GM19099 (cell line): ENCODE results near the gene OGDH.

Source experiments
- POLR2A ChIP-seq: IDR thresholded peaks from 3 replicates; pipeline ENCODE4 v1.6.1; 2011; ENCODE audit warnings: low read depth; ENCODE audit not compliant: insufficient read length; ENCODE audit errors: extremely low read depth

Gene OGDH

DNA sequence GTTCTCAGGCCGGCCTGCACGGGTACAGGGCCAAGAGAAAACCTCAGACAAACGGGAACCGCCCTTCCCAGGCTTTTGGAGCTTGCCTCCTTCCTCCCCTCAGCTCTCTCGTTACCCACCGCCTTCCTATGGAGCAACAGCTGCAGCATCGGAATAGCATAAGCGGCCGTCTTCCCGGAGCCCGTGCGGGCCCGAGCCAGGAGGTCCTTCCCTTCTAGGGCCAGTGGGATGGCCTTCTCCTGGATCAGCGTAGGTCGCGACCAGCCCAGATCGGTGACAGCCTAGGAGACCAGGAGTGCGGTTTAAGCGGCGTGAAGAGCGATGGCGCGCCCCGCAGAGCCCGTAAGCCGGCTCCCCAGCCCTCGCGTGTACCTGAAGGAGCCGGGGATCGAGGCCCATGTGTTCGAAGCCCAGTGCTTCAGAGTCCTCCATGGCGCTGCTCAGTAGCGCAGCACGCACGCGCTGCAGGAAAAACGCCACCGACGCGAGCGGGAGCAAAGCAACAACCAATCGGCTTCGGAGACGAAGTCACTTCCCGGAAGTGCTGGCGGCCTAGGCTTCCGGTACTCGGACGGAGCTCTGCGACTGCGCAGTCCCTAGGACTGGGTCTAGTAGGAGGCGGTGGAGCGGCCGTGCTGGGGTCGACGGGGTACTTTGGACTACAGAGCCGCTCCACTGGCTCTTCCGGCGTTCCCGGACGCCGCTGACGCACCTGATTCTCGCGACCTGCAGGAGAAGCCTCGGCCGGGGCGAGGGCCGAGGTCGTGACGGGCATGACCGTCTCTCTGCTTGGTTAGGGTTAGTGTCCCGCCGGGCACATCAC is 32.8 kb upstream of the OGDH start, which contains the start of gene DDX56:
DDX56 (minus strand) TSS at position 445 of the 823 bp plus-strand sequence; CDS start at position 432, 13 bp downstream.
- peak; percentile 99 for TF ChIP-seq POLR2A

DNA sequence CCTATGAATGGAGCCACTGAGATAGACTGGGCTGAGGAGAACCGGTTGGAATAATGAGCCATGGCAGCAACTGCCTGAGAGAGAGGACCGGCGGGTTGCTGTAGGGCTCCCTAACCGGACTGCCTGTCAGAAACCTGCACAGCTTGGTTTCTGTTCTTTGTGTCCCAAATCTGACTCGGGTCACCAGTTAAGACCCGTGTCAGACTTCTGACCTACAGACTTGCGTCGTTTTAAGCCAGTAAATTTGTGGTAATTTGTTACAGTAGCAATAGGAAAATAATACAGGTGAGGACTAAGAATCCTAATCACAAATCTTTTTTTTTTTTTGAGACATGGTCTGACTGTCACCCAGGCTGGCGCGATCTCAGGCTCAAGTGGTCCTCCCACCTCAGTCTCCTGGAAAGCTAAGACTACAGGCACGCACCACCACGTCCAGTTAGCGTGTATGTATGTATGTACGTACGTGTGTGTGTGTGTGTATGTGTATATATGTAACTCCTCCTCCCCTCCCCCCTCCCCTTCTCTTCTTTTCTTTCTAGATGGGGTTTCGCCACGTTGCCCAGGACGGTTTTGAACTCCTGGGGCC is 32.0 kb upstream of the OGDH start:
- no peak for TF ChIP-seq POLR2A

DNA sequence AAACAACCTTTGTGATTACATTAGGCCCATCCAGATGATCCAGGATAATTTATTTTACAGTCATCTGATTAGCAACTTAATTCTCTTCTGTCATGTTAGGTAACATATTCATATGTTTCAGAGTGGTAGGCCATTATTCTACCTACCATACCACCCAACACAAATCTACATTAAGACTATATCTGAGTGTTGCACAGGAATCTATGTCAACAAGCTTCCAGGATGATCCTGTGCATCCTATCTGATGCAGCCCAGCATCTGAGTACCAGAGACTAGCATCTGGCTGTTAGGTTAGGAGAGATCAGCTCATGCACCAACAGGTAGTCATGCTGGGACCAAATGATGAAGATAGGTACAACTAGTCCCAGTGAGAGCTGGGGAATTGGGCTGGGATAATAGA is 31.4 kb upstream of the OGDH start:
- TF ChIP-seq POLR2A = no peak

DNA sequence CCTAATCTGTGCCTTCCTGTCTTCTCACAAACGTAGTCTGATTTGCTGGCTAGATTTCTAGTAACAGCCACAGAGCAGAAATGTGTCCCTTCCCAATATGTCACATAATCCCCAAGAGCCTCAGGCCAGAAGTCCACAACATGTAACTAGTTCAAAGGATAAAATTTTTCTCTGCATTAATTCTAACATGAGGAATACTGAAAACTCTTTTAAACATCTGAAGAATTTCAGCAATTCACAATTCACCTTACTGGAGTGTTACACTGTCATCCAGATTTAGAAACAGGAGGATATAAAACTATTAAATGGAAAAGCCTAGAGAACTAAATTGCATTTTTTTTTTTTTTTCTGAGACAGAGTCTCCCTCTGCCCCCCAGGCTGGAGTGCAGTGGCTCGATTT is 30.2 kb upstream of the OGDH start:
- TF ChIP-seq POLR2A = no peak

DNA sequence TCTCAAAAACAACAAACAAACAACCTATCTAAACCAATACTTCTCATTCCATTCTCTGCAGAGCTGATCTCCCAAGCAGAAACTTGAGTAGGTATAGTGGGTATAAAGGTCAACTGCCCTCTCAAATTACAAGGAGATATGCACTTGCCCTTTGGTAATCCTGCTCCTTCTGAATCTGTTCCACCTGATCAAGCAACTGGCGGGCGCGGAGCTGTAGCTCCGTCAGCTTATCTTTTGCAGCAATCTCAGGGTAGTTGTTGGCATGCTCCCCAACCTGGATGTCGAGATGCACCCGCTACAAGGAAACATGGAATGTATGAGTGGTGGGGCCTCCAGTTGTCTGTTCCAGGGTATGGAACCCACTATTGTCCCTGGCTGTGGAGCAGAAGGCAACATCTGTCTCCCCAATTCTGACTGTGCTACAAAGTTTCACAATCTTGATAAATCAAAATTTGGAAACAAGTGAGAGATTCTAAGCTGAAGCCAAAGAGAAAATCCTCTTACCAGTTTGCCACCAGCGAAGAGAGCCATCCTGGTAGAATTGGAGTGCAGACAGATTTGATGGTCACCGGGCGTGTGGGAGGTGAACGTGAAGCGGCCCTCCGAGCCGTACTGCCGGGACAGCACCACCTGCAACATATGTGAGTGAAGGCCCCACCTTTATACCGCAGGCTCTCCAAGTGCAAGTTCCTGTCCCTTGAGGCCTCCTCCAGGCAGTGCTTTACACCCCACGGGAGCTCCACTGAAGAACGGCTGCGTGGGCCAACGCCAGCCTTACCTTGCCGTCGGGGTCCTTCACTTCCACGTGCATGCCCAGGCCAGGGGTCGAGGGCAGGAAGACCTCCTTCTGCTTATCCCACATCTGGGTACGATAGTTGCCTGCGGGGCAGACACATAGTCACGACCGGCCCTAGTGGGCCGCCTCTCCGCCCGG is 25.2 kb upstream of the OGDH start:
- TF ChIP-seq POLR2A = no peak

DNA sequence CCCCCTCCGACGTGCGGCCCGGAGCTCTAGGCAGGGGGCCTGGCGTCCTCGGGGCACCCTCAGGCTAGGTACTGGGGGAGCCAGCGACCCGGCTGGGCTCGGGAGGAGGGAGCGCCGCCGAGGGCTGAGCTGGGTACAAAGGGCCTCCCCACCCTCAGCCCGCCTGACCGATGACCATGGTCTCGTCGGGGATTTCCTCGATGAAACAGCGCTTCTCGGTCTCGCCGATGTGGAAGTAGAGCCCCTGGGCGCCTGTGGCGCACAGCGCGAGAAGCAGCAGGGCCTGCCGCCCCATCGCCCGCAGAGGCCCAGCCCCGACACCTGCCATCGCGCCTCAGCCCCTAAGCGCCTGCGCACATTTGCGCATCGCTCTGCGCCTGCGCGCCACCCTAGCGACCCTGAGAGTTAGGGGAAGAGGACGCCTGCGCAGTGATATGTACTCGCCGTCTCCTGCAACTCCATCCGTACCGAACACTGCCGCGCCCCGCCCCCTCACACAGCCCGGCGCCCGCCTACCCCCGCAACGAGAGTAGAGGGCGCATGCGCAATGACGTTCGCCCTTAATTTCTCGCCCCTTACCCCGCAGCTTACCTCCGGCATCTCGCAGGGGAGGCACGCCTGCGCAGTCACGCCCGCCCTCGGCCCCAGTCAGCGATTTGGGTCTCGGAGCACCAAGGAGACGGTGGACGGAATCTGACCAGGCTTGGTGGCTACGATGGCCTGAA is 24.4 kb upstream of the OGDH start, which contains the start of gene TMED4:
TMED4 (minus strand) TSS at position 353 of the 725 bp plus-strand sequence; CDS start at position 328, 25 bp downstream.
- TF ChIP-seq POLR2A = peak; percentile 95

DNA sequence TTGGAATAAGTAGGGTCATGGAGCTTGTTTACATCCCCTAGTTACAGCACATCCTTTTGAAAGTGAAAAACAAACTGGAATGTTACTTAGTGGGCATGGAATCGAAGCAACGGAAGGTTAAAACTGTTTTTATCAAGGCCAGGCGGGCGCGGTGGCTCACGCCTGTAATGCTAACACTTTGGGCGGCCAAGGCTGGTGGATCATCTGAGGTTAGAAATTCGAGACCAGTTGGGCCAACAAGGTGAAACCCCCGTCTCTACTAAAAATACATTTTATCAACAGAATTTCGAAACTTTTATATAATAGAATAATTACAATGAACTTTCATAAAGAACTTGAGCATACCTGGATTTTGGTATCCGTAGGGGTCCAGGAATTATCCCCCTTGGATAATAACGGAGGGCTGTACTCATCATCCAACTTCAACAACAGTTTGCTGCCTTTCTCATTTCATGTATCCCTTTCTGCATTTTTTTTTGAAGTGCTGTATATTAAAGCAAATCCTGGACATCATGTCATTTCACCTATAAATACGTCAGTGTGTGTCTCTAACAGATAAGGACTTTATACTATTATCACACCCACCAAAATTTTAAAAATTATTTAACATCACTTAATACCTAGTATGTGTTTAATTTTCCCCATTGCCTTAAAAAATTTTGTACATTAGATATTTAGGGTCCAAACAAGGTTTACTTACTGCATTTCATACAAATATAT is 23.1 kb upstream of the OGDH start:
- TF ChIP-seq POLR2A = no peak

DNA sequence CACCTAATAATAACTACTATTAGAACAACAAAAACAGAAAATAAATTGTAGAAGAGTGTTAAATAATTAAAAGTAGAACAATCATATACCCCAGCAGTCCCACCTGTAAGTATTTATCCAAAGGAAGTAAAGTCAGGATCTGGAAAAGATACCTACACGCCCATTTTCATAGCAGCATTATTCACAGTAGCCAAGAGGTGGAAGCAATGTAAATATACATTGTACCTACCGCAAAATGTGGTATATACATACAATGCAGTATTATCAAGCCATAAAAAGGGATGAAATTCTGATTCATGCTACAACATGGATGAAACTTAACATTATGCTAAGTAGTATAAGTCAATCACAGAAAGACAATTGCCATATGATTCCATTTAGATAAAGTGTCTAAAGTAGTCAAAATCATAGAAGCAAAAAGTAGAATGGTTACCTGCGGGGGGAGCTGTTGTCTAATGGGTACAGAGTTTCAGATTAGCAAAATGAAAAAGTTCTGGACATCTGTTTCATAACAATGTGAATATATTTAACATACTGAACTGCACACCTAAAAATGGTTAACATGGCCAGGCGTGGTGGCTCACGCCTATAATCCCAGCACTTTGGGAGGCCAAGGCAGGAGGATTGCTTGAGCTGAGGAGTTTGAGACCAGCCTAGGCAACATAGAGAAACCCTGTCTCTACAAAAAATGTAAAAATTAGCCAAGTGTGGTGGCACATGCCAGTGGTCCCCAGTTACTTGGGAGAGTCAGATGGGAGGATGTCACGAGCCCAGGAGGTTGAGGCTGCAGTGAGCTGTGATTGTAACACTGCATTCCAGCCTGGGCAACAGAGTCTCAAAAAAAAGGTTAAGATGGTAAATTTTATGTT is 18.4 kb upstream of the OGDH start:
- no peak for TF ChIP-seq POLR2A

DNA sequence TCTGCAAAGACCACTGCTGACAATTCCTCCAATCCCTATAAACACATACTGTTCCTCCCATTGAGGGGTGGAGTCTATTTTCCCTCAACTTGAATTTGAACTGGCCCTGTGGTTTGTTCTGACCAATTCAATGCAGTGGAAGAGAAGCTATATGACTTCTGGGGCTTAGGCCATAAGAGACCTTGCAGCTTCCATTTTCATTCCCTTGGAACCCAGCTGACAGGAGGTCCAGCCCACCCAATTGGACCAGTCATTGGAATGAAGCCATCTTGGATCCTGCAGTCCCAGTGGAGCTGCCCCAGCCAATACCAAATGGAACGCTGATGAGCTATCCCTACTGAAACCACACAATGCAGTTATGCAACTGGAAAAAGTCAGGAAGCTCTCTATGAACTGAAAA is 15.5 kb upstream of the OGDH start:
- no peak for TF ChIP-seq POLR2A

DNA sequence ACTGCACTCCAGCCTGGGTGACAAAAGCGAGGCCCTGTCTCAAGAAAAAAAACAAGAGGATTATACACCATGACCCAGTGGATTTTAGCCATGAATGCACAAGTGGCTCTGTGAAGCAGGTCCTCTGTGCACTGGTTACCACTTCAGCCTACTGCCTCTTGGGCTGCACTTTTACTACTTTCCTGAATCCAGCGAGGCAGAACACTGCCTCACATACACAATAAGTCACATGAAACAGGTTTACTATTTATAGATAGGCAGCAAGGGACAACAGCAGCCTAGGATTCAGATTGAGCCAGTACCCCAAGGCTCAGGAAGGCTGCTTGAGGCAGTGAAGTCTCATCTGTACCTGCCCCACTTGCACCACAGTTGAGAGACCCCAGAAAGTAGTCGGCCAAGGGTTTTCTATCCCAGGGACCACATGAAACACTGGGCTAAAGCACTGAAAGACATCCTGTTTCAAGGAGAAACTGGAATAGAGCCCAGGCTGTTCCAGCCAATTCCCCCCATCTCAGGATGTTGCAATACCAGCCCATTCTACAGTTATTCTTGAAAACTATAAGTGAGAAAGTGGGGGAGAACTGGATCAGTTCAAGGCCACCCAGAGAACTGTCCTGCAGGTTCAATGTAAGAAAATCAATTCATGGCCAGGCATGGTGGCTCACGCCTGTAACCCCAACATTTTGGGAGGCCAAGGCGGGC is 10.3 kb upstream of the OGDH start:
- TF ChIP-seq POLR2A = no peak

DNA sequence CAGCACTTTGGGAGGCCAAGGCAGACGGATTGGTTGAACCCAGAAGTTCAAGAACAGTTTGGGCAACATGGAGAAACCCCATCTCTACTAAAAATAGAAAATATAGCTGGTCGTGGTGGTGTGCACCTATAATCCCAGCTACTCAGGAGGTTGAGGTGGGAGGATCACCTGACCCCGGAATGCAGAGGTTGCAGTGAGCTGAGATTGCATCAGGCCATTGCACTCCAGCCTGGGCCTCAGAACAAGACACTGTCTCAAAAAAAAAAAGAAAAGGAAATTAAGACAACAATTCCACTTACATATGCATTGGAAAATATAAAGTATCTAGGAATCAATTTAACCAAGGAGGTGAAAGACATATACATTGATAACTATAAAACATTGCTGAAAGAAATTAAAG is 7.2 kb upstream of the OGDH start:
- no peak for TF ChIP-seq POLR2A

DNA sequence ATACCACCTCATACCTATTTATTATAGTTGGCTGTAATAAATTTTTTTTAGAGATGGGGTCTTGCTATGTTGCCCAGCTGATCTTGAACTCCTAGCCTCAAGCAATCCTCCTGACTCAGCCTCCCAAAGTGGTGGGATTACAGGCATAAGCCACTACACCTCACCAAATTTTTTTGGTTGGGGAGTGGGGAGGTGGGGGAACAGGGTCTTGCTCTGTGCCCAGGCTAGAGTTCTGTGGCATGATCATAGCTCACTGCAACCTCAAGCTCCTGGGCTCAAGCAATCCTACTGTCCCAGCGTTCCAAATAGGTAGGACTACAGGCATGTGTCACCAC is 3.9 kb upstream of the OGDH start:
- TF ChIP-seq POLR2A = no peak

DNA sequence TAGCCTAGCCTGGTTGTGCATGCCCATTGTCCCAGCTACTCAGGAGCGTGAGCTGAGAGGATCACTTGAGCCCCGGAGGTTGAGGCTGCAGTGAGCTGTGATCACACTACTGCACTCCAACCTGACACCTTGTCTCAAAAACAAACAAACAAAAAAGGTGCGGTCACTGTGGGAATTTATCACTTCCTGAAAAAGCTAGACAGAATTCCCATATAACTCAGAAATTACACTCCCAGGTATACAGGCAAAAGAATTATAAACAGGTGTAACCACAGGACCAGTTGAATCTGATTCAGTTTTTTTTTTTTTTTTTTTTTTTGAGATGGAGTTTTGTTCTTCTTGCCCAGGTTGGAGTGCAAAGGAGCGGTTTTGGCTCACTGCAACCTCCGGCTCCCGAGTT is 3.2 kb upstream of the OGDH start:
- no peak for TF ChIP-seq POLR2A
